Stimulated activated CD4-positive, alpha-beta T cell treated with anti-CD3 and anti-CD28 coated beads, Interleukin-15, amount 100 ng/mL, for 48 hours (primary cell): ENCODE data around the gene CDK16.

Experiments
- DNase-seq, 2 donors: peaks; one replicate each; pipeline ENCODE4 v3.0.0-alpha.2; 2020; ENCODE audit warnings: low read depth in 2 of 2

Gene CDK16

DNA sequence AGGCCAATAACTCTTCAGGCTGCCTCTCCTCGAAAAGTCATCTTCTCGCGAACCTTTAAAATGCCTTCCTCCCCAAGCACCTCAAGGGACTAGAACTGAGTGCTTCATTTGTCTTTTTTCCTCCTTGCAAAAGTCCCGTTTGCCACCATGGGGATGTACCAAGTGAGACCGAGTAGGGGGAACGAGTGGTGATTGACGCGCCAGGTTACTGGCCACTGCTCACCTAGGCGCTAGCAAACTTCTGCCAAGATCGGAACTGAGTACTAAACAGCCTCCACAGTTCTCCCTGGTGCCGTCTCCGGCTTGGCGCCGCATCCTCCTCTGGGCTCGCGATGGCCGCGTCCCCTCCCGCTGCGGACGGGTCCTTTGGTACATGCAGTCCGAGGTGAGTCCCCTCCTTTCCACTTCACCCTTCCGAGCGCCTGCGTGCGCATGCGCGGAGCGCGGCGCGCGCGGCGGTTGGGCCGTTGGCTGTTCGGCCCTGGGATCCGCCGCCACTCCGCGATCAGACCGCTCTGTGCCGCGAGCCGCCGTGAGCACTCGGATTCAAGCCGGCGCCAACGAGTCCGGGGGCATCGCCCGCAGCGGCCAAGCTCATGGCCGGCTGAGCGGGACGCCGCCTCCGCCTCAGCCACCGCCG, at the start of gene CDK16:
TSS of gene CDK16 (plus strand) at position 402 of the 640 bp plus-strand sequence. CDS start 4,877 bp downstream, outside the sequence.
- peak; percentile 48 to 62 for DNase-seq

GRCh38 chrX:47169273-47169672, 49.2 kb upstream of the CDK16 start:
- DNase-seq, result no peak

DNA sequence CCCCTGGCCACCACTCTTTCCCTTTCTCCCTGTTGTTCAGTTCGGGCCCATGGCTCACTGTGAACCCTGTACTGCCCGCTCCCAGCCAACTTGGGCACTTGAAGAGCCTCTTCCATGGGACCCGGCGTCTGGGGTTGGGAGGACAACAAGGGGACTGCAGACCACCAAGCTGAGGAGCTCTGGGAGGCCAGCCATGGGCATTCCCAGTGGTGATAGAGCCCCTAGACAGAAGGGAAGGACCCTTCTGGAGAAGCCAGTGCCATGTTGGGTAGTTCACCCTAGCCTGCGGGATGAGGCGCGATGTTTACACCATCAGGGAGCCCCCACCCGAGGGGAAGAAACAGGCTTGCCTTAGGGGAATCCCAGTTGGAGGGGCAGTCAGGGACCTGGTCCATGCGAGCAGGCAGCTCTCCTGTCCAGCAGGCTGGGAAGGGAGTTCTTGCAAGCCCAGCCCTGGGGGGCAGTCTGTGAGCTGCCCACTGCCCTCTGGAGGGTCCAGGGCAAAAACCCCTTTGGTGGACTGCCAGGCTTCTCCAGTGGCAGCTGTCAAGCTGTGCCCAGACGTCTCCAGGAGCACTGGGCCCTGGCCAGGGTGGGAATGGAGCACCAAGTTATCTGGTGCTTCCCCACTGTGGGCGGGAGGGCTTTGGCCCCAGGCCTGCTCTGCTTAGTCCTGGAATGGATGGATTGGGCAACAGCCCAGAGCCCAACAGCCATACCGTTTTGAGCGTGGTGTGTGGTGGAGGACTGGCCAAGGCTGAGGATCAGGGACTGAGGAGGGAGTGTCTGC, 48.6 kb upstream of the CDK16 start:
- DNase-seq, result no peak

DNA sequence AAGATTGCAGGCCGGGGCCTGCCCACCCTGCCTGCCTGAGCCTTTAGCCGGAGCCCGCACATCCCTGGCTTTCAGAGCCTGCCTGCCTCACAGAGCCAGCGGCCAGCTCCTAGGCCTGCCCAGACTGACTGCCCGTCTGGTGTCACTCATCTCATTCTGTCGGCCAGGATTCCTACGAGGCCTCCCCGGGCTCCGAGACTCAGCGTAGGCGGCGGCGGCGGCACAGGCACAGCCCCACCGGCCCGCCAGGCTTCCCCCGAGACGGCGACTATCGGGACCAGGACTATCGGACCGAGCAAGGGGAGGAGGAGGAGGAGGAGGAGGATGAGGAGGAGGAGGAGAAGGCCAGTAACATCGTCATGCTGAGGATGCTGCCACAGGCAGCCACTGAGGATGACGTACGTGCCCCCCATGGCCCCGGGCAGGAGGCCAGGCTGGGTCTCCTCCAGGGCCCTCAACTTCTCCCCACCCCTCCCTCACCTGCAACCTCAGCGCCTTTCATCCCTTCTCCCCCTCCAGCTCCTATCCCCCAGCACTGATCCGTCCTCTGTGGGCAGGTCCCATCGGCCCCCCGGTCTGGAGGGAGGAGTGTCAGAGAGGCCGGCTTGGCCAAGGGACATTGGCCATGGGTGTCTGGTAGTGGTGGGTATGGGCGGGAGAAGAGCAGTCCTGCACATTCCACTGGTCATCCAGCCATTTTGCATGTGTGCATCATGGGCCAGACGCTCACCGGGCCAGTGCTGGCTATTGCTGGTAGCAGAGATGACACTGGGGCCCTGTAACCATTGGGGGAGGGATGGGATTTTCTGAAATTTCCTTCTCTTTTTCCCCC, 47.4 kb upstream of the CDK16 start:
- DNase-seq, result no peak

DNA sequence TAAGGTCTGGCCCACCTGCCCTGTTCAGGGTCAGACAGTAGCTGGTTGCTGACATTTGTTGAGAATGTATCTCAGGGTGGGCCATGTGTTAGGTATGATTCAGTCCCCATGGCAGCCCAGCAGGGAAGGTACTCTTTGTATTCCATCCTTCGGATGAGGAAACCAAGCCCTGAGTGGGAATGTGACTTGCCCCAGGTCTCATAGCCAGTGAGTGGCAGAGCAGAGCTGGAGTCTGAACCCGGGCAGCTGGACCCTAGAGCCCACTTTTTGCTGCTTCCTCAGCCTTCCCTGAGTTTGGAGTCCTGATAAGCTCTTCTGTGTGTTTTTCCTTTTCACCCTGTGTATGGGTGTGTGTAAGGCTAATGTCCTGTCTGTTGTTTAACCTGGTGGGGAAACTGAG, 46.5 kb upstream of the CDK16 start:
- no peak for DNase-seq

DNA sequence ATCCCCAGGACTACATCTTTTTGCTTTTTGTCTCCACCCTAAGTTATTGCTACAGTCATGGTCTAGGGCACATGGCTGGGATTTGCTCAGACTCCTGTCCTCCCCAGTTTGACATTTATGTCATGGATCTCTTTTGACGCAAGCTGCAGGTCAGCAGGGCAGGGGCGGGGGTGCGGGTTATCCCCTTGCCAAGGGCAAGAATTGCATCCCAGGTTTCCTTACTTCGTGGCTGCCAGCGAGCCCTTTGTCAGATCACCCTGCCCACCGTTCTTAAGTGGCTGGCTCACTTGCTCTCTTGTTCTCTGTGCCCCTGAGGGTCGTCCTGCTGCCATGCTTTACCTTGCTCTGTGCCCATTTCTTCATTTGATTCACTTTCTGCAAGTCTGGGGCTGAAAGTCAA, 45.9 kb upstream of the CDK16 start:
- DNase-seq, result no peak

GRCh38 chrX:47172971-47173792, 45.3 kb upstream of the CDK16 start:
- DNase-seq, result no peak

- DNase-seq, result no peak
Measured at GRCh38 chrX:47174376-47174775, 44.1 kb upstream of the CDK16 start.

DNA sequence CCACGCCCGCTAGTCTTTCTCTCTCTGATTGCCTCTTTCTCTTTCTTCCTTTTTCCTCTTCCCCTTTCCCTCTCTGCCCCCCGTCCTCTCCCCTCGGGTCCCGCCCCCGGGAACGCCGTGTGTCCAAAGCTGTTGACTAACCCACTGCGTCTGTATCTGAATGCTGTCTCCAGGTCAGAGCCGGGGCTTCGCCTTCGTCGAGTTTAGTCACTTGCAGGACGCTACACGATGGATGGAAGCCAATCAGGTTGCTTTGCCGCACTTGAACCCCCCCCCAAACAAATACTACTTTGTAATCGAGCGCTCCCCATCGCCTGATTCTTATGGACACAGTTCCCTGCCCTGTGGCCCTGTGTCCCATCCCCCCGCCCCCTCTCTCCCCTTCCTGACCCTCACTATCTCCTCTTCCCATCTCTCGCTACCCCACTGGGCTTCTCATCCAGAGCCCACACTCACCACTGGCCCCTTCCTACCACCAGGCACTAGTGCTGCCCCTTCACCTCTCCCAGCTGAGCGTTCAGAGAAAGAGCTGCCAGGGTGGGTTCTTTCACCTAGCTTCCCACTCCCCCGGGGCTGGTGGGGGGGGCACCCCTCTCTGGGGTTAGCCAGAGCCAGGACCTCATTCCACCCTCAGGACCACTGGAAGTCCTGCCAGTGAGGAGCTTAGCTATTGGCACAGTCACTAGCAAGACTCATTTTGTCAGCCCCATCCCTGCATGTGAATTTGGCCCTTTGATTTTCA, 43.5 kb upstream of the CDK16 start:
- DNase-seq, result no peak

DNA sequence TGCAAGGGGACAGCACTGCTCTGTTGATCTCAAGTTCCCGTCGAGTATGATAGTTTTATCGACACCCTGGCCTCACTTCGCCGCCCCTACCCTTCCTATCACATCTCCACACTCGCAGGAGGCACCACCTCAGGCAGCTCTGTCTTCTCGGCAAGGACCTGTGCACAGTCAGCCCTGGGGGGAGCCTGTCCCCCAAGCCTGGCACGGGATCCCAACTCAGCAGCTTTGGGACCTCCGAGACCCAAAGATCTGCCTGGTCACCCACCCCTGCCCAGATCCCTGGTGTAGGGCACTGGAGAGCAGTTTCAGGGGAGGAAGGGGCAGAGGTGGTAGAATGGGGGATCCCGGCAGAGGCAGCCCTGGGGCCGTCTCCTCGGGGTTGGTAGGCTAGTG, 42.9 kb upstream of the CDK16 start:
- DNase-seq, result no peak

GRCh38 chrX:47176101-47176740, 42.3 kb upstream of the CDK16 start:
- no peak for DNase-seq

DNA sequence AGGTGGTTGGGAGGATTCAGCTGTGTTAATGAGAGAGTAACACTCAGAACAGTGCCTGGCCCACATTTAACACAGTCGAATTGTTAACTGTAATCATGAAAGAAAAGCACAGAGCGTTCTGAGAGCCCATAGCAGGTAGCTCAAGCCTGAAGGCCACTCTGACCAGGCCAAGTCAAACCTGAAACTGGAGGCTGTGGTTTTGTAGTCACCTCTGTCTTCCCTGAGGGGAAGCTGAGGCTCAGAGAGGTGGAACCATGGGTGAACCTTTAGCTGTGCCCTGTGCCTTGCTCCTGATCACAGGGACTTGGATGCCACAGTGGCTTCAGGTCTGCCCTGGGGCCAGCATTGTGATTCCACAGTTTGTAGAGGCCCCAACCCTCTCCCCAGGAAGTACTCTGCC, 41.4 kb upstream of the CDK16 start:
- DNase-seq, result no peak

GRCh38 chrX:47178337-47178736, 40.1 kb upstream of the CDK16 start:
- no peak for DNase-seq

- DNase-seq, result no peak
Measured at GRCh38 chrX:47179221-47179927, 39.1 kb upstream of the CDK16 start.

- DNase-seq, result no peak
Measured at GRCh38 chrX:47179928-47180255, 38.6 kb upstream of the CDK16 start.

DNA sequence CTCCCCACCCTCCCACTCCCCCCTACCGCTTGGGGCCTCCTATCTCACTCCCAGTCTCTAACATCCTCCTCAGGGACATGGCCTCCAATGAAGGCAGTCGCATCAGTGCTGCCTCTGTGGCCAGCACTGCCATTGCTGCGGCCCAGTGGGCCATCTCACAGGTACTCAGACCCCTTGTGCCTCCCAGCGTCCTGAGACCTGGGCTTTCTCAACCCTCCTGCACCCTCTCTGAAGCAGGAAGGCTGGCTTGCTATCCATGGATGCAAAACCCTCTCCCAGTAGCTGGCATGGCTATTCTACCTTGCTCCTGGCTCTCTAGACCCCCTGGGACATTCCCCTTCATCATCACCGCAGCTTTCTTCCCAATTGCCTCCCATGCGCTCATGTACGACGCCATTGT, 38.1 kb upstream of the CDK16 start:
- DNase-seq, result no peak

DNA sequence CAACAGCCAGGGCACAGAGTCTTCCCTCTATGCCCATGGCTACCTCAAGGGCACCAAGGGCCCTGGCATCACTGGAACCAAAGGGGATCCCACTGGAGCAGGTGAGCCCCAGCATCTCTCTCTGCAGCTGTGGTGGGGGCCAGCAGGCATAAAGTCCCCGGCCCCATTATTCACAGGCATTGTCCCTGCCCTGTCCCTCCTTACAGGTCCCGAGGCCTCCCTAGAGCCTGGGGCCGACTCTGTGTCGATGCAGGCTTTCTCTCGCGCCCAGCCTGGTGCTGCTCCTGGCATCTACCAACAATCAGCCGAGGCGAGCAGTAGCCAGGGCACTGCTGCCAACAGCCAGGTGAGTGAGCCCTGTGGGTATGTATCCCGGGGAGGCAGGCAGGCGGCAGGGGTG, 37.2 kb upstream of the CDK16 start:
- DNase-seq, result no peak

DNA sequence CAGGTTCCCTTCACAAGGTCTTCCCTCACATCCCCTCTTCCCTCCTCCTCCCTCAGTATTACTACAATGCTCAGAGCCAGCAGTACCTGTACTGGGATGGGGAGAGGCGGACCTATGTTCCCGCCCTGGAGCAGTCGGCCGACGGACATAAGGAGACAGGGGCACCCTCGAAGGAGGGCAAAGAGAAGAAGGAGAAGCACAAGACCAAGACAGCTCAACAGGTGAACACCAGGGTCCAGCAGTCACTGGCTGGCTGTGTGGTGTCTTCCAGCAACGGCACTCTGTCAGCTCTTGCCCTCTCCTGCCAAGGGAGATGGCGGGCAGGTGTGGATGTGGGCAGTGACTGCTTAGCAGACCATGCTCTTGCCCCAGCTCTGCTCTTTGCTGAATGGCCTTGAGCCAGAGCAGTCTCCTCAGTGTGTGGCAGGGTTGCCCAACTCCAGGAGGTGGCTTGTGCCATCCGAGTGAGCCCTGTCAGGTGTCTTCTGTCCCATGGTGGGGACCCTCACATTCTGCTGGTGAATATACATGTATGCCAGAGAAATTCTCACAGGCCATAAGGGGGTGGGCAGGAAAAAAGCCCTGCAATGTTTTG, 36.3 kb upstream of the CDK16 start:
- no peak for DNase-seq

GRCh38 chrX:47184486-47184885, 34.0 kb upstream of the CDK16 start:
- DNase-seq, result no peak

DNA sequence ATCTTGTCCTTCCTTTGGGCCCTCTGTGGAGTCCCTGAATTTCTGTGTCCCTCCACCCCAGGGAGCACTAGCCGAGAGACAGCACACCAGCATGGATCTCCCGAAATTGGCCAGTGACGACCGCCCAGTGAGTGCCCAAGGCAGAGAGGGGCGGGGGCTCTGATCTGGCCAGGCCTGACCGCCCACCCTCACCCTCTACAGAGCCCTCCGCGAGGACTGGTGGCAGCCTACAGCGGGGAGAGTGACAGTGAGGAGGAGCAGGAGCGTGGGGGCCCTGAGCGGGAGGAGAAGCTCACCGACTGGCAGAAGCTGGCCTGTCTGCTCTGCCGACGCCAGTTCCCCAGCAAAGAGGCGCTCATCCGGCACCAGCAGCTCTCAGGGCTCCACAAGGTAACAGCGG, 33.2 kb upstream of the CDK16 start:
- no peak for DNase-seq
